WTC11 (cell line): Measurements from ENCODE around the gene NRXN3. TPM values are rescaled to one million over a fixed set of nuclear protein-coding genes. Genes with fewer than 3 reads are reported as not detected.

ENCODE experiments used
- ATAC-seq: fragments of 200-7000 bp; cut with Tn5 transposase; 2 replicates; pipeline ENCODE4 v1.10.0; 2021; ENCODE audit warnings: mild to moderate bottlenecking, moderate library complexity
- CTCF ChIA-PET: fragments of 300-600 bp; sonication (Branson Sonifier 250); formaldehyde crosslinking; loops from one replicate; lab custom pipeline; 2021; ENCODE audit warnings: antibody characterized with exemption; lab: Charles Lee
- POLR2A ChIA-PET: fragments of 350-600 bp; sonication (Branson Sonifier 250); formaldehyde crosslinking; loops from one replicate; lab custom pipeline; 2021; ENCODE audit warnings: antibody characterized with exemption; lab: Charles Lee
- DNase-seq: peaks from one replicate; pipeline ENCODE4 v3.0.0; 2021; ENCODE audit warnings: low spot score
- H3K27ac Mint-ChIP-seq: 2 replicates; pipeline ENCODE4 v1.8.0; 2021; ENCODE audit warnings: mixed read lengths
- H3K27me3 Mint-ChIP-seq: 2 replicates; pipeline ENCODE4 v1.8.0; 2021; ENCODE audit warnings: low read depth, mild to moderate bottlenecking, moderate library complexity, mixed read lengths
- H3K36me3 Mint-ChIP-seq: 2 replicates; pipeline ENCODE4 v1.8.0; 2021; ENCODE audit warnings: mixed read lengths
- H3K4me1 Mint-ChIP-seq: 2 replicates; pipeline ENCODE4 v1.8.0; 2022; ENCODE audit warnings: mixed read lengths
- H3K4me3 Mint-ChIP-seq: 2 replicates; pipeline ENCODE4 v1.8.0; 2021; ENCODE audit warnings: mild to moderate bottlenecking, moderate library complexity, mixed read lengths
- H3K9me3 Mint-ChIP-seq: 2 replicates; pipeline ENCODE4 v1.8.0; 2021; ENCODE audit warnings: mixed read lengths
- CDX4 ChIP-seq: fragments of 250-450 bp; sonication (Bioruptor Pico); IDR thresholded peaks from 2 replicates; pipeline ENCODE4 v1.9.0; 2021; ENCODE audit warnings: moderate library complexity, mild to moderate bottlenecking, inconsistent platforms, borderline replicate concordance
- CREB1 ChIP-seq: sonication (generic); formaldehyde crosslinking; IDR thresholded peaks from 2 replicates; pipeline ENCODE4 v1.8.0; 2023; ENCODE audit warnings: mild to moderate bottlenecking, missing genetic modification reagents
- E2F5 ChIP-seq: sonication (generic); formaldehyde crosslinking; IDR thresholded peaks from 2 replicates; pipeline ENCODE4 v1.8.1; 2022; ENCODE audit warnings: mild to moderate bottlenecking, moderate library complexity, missing genetic modification reagents
- ELF4 ChIP-seq: sonication (generic); formaldehyde crosslinking; IDR thresholded peaks from 2 replicates; pipeline ENCODE4 v1.8.1; 2022; ENCODE audit warnings: low read depth, mild to moderate bottlenecking, moderate library complexity, missing genetic modification reagents
- EMX1 ChIP-seq: fragments of 250-450 bp; sonication (Bioruptor Pico); IDR thresholded peaks from 2 replicates; pipeline ENCODE4 v1.8.0; 2021; ENCODE audit warnings: mild to moderate bottlenecking
- ETV6 ChIP-seq: sonication (generic); formaldehyde crosslinking; IDR thresholded peaks from 2 replicates; pipeline ENCODE4 v1.8.1; 2022; ENCODE audit warnings: mild to moderate bottlenecking, missing genetic modification reagents
- HMGA2 ChIP-seq: fragments of 250-450 bp; sonication (Bioruptor Pico); IDR thresholded peaks from 2 replicates; pipeline ENCODE4 v1.4.0; 2021; ENCODE audit warnings: mild to moderate bottlenecking, moderate library complexity
- IRF2 ChIP-seq: sonication (generic); formaldehyde crosslinking; IDR thresholded peaks from 2 replicates; pipeline ENCODE4 v1.8.0; 2022; ENCODE audit warnings: low read depth, missing genetic modification reagents, borderline replicate concordance
- MYBL2 ChIP-seq: sonication (generic); formaldehyde crosslinking; IDR thresholded peaks from 2 replicates; pipeline ENCODE4 v1.8.1; 2023; ENCODE audit warnings: mild to moderate bottlenecking, moderate library complexity, missing genetic modification reagents
- PRRX2 ChIP-seq: fragments of 250-450 bp; sonication (Bioruptor Pico); IDR thresholded peaks from 2 replicates; pipeline ENCODE4 v1.8.0; 2021; ENCODE audit warnings: mild to moderate bottlenecking
- STAT6 ChIP-seq: sonication (generic); formaldehyde crosslinking; conservative IDR thresholded peaks from 2 replicates; pipeline ENCODE4 v1.8.1; 2023; ENCODE audit warnings: mild to moderate bottlenecking, low read depth, missing genetic modification reagents, moderate library complexity
- TCF7 ChIP-seq: sonication (generic); formaldehyde crosslinking; IDR thresholded peaks from 2 replicates; pipeline ENCODE4 v1.8.0; 2022; ENCODE audit warnings: mild to moderate bottlenecking, low read depth, missing genetic modification reagents, moderate library complexity
- TEAD4 ChIP-seq: sonication (generic); formaldehyde crosslinking; IDR thresholded peaks from 2 replicates; pipeline ENCODE4 v1.8.0; 2022; ENCODE audit warnings: mild to moderate bottlenecking, missing genetic modification reagents
- USF1 ChIP-seq: sonication (generic); formaldehyde crosslinking; IDR thresholded peaks from 2 replicates; pipeline ENCODE4 v1.8.0; 2022; ENCODE audit warnings: mild to moderate bottlenecking, missing genetic modification reagents
- USF2 ChIP-seq: sonication (generic); formaldehyde crosslinking; IDR thresholded peaks from 2 replicates; pipeline ENCODE4 v1.8.1; 2023; ENCODE audit warnings: mild to moderate bottlenecking, missing genetic modification reagents, moderate library complexity
- ZNF532 ChIP-seq: fragments of 250-450 bp; sonication (Bioruptor Pico); IDR thresholded peaks from 2 replicates; pipeline ENCODE4 v1.9.0; 2021; ENCODE audit warnings: mild to moderate bottlenecking, borderline replicate concordance
- total RNA-seq: library from RNA; stranded (reverse); gene quantifications from 3 replicates; pipeline ENCODE4 v1.2.3, GENCODE V29; 2021

Gene NRXN3
- total RNA-seq, 1 experiment from 2014 or later = 3.0 TPM

- Mint-ChIP-seq H3K4me1 (no peaks in the 10 kb centered on the region), H3K4me3 (no peak overlapping the region), H3K36me3 (no peaks in the 10 kb centered on the region), H3K27me3 (no peaks in the 10 kb centered on the region), H3K27ac (no peak overlapping the region), H3K9me3 (peaks cover 7% of the 10 kb centered on the region; the same call in 1 of the 2 replicates)
- TF ChIP-seq CREB1 (CRISPR knock-in tag) (no peak), USF1 (no peak), ELF4 (CRISPR knock-in tag) (no peak), TCF7 (no peak), CDX4 (no peak), STAT6 (CRISPR knock-in tag) (no peak)
- DNase-seq = no peak
- ChIA-PET CTCF (no interaction called here), POLR2A (no interaction called here)
- no peak for ATAC-seq
Measured at GRCh38 chr14:78667141-78667540, 497.0 kb downstream of the NRXN3 start.

GRCh38 chr14:78673845-78674244, 503.7 kb downstream of the NRXN3 start:
- Mint-ChIP-seq H3K27ac (no peak overlapping the region), H3K36me3 (no peaks in the 10 kb centered on the region), H3K4me3 (no peak overlapping the region), H3K27me3 (no peaks in the 10 kb centered on the region), H3K4me1 (no peaks in the 10 kb centered on the region), H3K9me3 (peaks cover 10% of the 10 kb centered on the region; the same call in 1 of the 2 replicates)
- TF ChIP-seq CDX4 = no peak
- TF ChIP-seq PRRX2 (CRISPR knock-in tag) = no peak
- no peak for TF ChIP-seq ETV6 (CRISPR knock-in tag)
- TF ChIP-seq TEAD4 = no peak
- no peak for TF ChIP-seq USF2 (CRISPR knock-in tag)
- no peak for TF ChIP-seq E2F5 (CRISPR knock-in tag)
- no peak for TF ChIP-seq EMX1 (CRISPR knock-in tag)
- no peak for TF ChIP-seq HMGA2 (CRISPR knock-in tag)
- TF ChIP-seq IRF2 (CRISPR knock-in tag) = no peak
- no peak for TF ChIP-seq ZNF532 (CRISPR knock-in tag)
- no peak for TF ChIP-seq MYBL2 (CRISPR knock-in tag)
- DNase-seq = no peak
- peak; percentile 66 for ATAC-seq
- POLR2A ChIA-PET = no interaction called here
- CTCF ChIA-PET = interaction anchor here (0.6 to 0.7 kb wide), 2 partner anchors 479 to 704 kb away, joined by 3 read pairs; no protein-coding TSS in a partner anchor
